Panc1 (cell line): ENCODE measurements around the gene PKD1L1.

Source experiments
- CTCF ChIP-seq: fragments of 450-650 bp; IDR thresholded peaks from 2 replicates; pipeline ENCODE4 v1.5.1; 2017; ENCODE audit warnings: mild to moderate bottlenecking
- POLR2AphosphoS5 ChIP-seq: IDR thresholded peaks from 2 replicates; pipeline ENCODE4 v1.6.1; 2012; ENCODE audit warnings: mild to moderate bottlenecking, low read depth, low read length, moderate library complexity
- REST ChIP-seq, 2 experiments: IDR thresholded peaks; 2 replicates each; pipeline ENCODE4 v1.6.1; 2011 to 2012; ENCODE audit warnings: low read depth in 2 of 2, control low read depth in 1 of 2, low read length in 1 of 2, mild to moderate bottlenecking in 1 of 2, moderate library complexity in 1 of 2; ENCODE audit not compliant: insufficient read depth in 1 of 2
- SIN3A ChIP-seq: IDR thresholded peaks from 2 replicates; pipeline ENCODE4 v1.6.1; 2012; ENCODE audit warnings: low read depth, mild to moderate bottlenecking, low read length, moderate library complexity, borderline replicate concordance; ENCODE audit not compliant: insufficient read depth
- TCF7L2 ChIP-seq: IDR thresholded peaks from 2 replicates; pipeline ENCODE4 v1.6.1; 2011; ENCODE audit warnings: mild to moderate bottlenecking, low read depth, low read length, inconsistent platforms

- TF ChIP-seq CTCF (no peak), SIN3A (no peak), POLR2AphosphoS5 (no peak; the same call in 1 of the 2 replicates), REST (IDR thresholded peaks at IDR 0.05; ENCODE audit: insufficient read depth in 1 of 2, low read depth in 2 of 2, low read length in 1 of 2) (no peak), TCF7L2 (no peak; the same call in 1 of the 2 replicates)
These were observed 102.0 kb downstream of the PKD1L1 start for GRCh38 chr7:47846138-47846836.
